Measurements from ENCODE around the gene LRRC4C. TPM values are rescaled to one million over a fixed set of nuclear protein-coding genes. Genes with fewer than 3 reads are reported as not detected.

LRRC4C gene
- polyA plus RNA-seq, 1 of the 3 experiments (the other 2 are of a cell fraction): 0.16 TPM

DNA sequence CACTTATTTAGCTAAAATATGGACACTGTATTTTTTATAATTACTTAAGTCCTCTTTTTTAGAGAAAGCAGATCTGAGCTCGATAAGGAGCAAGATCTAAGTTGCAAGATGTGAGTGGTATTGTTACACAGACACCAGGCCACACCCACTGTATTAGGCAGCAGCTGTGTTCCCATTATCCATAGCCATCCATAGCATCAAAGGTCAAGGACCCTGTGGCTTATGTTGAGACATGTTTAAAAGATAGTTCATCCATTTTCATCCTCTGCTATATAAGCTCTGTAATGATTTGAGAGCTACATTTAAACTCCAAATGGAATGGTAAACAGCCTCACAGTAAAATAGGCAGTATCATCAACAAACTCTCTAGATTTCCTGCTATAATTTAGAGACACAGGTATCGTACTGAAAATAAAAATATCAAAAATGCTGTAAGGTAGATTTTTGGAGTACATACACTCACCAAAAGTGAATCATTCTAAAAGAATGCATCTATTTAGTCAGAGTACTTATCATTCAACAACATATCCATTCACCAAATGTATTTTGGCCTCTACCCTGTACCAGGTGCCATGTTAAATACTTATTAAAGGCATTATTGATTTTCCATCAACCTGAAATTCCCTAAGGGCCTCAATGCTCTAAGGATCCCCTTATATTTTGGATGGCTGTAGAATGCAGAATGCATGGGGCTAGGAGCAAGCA, 574.0 kb downstream of the LRRC4C start:
- CTCF ChIA-PET: no interaction called here
- Histone ChIP-seq H3K9me2 (no peaks in the 10 kb centered on the region), H3K4me1 (ENCODE audit: control insufficient read depth in 1 of 2, insufficient read depth in 2 of 2, low read depth in 1 of 2, low read length in 1 of 2) (no peaks in the 10 kb centered on the region), H3K4me3 (ENCODE audit: low read depth in 2 of 2, low read length in 1 of 2) (no peak overlapping the region), H3K9me3 (no peaks in the 10 kb centered on the region), H4K20me1 (ENCODE audit: insufficient read depth) (no peaks in the 10 kb centered on the region), H3K4me2 (no peak overlapping the region), H3K9ac (no peak overlapping the region), H3K36me3 (replicated peaks in 1 of 2; ENCODE audit: control insufficient read depth in 1 of 2, insufficient read depth in 2 of 2, low read length in 1 of 2) (no peaks in the 10 kb centered on the region), H3K27me3 (ENCODE audit: insufficient read depth) (no peaks in the 10 kb centered on the region), H3K27ac (ENCODE audit: low read depth in 2 of 2, low read length in 1 of 2) (no peak overlapping the region), H2AFZ (ENCODE audit: low read depth) (no peak overlapping the region), H3F3A (replicated peaks; ENCODE audit: insufficient read depth) (no peaks in the 10 kb centered on the region), H3K79me2 (ENCODE audit: insufficient read depth) (no peaks in the 10 kb centered on the region)
- WGBS (ENCODE audit: low lambda C conversion rate): 0% methylated on average over 2 of the region's 2 CpGs
- TF ChIP-seq MXI1 (IDR thresholded peaks at IDR 0.05; ENCODE audit: low read depth, low read length): no peak
- TF ChIP-seq, protein P1, sequence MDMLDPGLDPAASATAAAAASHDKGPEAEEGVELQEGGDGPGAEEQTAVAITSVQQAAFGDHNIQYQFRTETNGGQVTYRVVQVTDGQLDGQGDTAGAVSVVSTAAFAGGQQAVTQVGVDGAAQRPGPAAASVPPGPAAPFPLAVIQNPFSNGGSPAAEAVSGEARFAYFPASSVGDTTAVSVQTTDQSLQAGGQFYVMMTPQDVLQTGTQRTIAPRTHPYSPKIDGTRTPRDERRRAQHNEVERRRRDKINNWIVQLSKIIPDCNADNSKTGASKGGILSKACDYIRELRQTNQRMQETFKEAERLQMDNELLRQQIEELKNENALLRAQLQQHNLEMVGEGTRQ (IDR thresholded peaks at IDR 0.05; ENCODE audit: borderline replicate concordance, low read depth, low read length): no peak
- no peak for TF ChIP-seq RXRA (IDR thresholded peaks at IDR 0.05; ENCODE audit: borderline replicate concordance, low read depth)
- TF ChIP-seq TAF1 (IDR thresholded peaks at IDR 0.05; ENCODE audit: borderline replicate concordance, low read depth, low read length): no peak
- TF ChIP-seq EP300 (IDR thresholded peaks at IDR 0.05; ENCODE audit: borderline replicate concordance in 1 of 2, low read depth in 1 of 2, low read length in 1 of 2): no peak
- TF ChIP-seq TCF12 (IDR thresholded peaks at IDR 0.05): no peak
- TF ChIP-seq NRF1 (IDR thresholded peaks at IDR 0.05; ENCODE audit: low read depth, low read length): no peak
- TF ChIP-seq, protein P2, sequence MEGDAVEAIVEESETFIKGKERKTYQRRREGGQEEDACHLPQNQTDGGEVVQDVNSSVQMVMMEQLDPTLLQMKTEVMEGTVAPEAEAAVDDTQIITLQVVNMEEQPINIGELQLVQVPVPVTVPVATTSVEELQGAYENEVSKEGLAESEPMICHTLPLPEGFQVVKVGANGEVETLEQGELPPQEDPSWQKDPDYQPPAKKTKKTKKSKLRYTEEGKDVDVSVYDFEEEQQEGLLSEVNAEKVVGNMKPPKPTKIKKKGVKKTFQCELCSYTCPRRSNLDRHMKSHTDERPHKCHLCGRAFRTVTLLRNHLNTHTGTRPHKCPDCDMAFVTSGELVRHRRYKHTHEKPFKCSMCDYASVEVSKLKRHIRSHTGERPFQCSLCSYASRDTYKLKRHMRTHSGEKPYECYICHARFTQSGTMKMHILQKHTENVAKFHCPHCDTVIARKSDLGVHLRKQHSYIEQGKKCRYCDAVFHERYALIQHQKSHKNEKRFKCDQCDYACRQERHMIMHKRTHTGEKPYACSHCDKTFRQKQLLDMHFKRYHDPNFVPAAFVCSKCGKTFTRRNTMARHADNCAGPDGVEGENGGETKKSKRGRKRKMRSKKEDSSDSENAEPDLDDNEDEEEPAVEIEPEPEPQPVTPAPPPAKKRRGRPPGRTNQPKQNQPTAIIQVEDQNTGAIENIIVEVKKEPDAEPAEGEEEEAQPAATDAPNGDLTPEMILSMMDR (IDR thresholded peaks at IDR 0.05): no peak
- TF ChIP-seq GABPA (IDR thresholded peaks at IDR 0.05; ENCODE audit: low read depth): no peak
- no peak for TF ChIP-seq RAD21 (IDR thresholded peaks at IDR 0.05; ENCODE audit: low read length)
- TF ChIP-seq, protein P3, sequence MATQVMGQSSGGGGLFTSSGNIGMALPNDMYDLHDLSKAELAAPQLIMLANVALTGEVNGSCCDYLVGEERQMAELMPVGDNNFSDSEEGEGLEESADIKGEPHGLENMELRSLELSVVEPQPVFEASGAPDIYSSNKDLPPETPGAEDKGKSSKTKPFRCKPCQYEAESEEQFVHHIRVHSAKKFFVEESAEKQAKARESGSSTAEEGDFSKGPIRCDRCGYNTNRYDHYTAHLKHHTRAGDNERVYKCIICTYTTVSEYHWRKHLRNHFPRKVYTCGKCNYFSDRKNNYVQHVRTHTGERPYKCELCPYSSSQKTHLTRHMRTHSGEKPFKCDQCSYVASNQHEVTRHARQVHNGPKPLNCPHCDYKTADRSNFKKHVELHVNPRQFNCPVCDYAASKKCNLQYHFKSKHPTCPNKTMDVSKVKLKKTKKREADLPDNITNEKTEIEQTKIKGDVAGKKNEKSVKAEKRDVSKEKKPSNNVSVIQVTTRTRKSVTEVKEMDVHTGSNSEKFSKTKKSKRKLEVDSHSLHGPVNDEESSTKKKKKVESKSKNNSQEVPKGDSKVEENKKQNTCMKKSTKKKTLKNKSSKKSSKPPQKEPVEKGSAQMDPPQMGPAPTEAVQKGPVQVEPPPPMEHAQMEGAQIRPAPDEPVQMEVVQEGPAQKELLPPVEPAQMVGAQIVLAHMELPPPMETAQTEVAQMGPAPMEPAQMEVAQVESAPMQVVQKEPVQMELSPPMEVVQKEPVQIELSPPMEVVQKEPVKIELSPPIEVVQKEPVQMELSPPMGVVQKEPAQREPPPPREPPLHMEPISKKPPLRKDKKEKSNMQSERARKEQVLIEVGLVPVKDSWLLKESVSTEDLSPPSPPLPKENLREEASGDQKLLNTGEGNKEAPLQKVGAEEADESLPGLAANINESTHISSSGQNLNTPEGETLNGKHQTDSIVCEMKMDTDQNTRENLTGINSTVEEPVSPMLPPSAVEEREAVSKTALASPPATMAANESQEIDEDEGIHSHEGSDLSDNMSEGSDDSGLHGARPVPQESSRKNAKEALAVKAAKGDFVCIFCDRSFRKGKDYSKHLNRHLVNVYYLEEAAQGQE (IDR thresholded peaks at IDR 0.05; ENCODE audit: low read depth, low read length): no peak
- no peak for TF ChIP-seq TEAD4 (IDR thresholded peaks at IDR 0.05; ENCODE audit: borderline replicate concordance, insufficient read depth)
- TF ChIP-seq FOXM1 (IDR thresholded peaks at IDR 0.05; ENCODE audit: low read depth): no peak
- TF ChIP-seq, protein P4, sequence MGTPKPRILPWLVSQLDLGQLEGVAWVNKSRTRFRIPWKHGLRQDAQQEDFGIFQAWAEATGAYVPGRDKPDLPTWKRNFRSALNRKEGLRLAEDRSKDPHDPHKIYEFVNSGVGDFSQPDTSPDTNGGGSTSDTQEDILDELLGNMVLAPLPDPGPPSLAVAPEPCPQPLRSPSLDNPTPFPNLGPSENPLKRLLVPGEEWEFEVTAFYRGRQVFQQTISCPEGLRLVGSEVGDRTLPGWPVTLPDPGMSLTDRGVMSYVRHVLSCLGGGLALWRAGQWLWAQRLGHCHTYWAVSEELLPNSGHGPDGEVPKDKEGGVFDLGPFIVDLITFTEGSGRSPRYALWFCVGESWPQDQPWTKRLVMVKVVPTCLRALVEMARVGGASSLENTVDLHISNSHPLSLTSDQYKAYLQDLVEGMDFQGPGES (IDR thresholded peaks at IDR 0.05; ENCODE audit: low read depth, low read length): no peak
- no peak for TF ChIP-seq EZH2phosphoT487 (IDR thresholded peaks at IDR 0.05; ENCODE audit: borderline replicate concordance, low read depth)
- TF ChIP-seq, protein P5, sequence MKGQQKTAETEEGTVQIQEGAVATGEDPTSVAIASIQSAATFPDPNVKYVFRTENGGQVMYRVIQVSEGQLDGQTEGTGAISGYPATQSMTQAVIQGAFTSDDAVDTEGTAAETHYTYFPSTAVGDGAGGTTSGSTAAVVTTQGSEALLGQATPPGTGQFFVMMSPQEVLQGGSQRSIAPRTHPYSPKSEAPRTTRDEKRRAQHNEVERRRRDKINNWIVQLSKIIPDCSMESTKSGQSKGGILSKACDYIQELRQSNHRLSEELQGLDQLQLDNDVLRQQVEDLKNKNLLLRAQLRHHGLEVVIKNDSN (IDR thresholded peaks at IDR 0.05; ENCODE audit: borderline replicate concordance, low read depth): no peak
- TF ChIP-seq POLR2AphosphoS5 (IDR thresholded peaks at IDR 0.05; ENCODE audit: low read depth, low read length): no peak
- no peak for TF ChIP-seq GATA2 (CRISPR knock-in tag; IDR thresholded peaks at IDR 0.05)
- POLR2A ChIA-PET: no interaction called here
- no peak for DNase-seq

Measured in SK-N-SH (cell line).